Omental fat pad (tissue), 4 donors: ENCODE data around the gene TANGO6. TPM values are rescaled to one million over a fixed set of nuclear protein-coding genes. Genes with fewer than 3 reads are reported as not detected.

Experiments used
- ATAC-seq: fragments of 150-250 bp; one replicate; pipeline ENCODE4 v1.9.1; 2016; ENCODE audit warnings: mild to moderate bottlenecking, moderate library complexity; ENCODE audit not compliant: low FRiP score
- DNase-seq: peaks from one replicate; pipeline ENCODE4 v3.0.0-alpha.2; 2019; ENCODE audit warnings: low spot score
- CTCF ChIP-seq, 3 donors: fragments of 450-650 bp; IDR thresholded peaks; one replicate each; pipeline ENCODE4 v1.5.1; 2016 to 2017; ENCODE audit warnings: antibody characterized with exemption in 3 of 3, mild to moderate bottlenecking in 3 of 3, moderate library complexity in 2 of 3
- total RNA-seq, 4 donors: library from RNA; depleted of rRNA; stranded (reverse); fragments of >200 nt; gene quantifications; one replicate each; pipeline ENCODE4 v1.1.0, GENCODE V29; 2016

TANGO6 gene
- total RNA-seq, 4 donors from 2014 or later = 15.1 to 26.2 (median 19.8) TPM

DNA sequence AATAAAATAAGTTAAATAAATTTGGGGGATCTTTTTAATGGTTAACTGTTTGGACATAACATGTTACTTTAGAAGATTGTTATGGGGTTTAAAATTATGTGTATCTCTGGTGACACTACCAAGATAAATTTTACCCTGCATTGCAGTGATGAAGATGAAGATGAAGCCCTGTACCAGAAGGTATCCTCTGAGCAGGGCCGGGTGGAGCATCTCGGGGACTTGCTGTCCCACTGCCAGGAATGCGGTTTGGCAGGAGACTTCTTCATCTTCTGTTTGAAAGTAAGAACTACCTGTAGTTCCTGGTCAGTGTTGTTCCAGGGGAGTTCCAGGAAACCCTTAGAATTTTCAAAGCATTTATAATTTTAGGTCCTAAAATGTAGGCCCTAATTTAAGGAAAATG lies 64.0 kb downstream of the TANGO6 start:
- TF ChIP-seq CTCF (IDR thresholded peaks at IDR 0.05) = no peak
- DNase-seq (no peak), ATAC-seq (no peak)

- no peak for TF ChIP-seq CTCF (IDR thresholded peaks at IDR 0.05)
- DNase-seq (no peak), ATAC-seq (no peak)
Measured at GRCh38 chr16:68907781-68908181, 64.5 kb downstream of the TANGO6 start.

GRCh38 chr16:68909099-68909733 lies 65.9 kb downstream of the TANGO6 start:
- ATAC-seq = no peak
- no peak for TF ChIP-seq CTCF (IDR thresholded peaks at IDR 0.05)
- no peak for DNase-seq

DNA sequence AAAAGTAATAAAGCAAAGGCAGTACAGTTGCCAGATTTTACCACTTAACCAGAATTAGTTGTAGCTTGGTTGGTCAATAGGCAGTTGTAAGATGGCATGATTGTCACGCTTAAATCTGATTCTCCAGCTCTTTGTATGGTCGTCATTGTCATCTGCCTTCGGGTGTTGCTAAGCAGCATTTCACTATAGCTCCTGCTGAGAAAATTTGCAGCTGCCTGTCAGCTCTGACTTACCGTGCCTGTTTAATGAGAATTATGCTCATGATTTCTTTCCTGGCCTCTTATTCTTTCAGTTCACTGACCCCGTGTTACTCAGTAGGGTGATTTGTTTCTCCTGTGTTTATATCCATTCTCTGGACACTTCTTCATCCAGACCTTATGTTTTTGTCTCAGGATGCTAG lies 66.7 kb downstream of the TANGO6 start:
- no peak for ATAC-seq
- TF ChIP-seq CTCF (IDR thresholded peaks at IDR 0.05) = no peak
- DNase-seq = no peak

GRCh38 chr16:68915589-68915988 lies 72.3 kb downstream of the TANGO6 start:
- no peak for TF ChIP-seq CTCF (IDR thresholded peaks at IDR 0.05)
- no peak for DNase-seq
- ATAC-seq = no peak

DNA sequence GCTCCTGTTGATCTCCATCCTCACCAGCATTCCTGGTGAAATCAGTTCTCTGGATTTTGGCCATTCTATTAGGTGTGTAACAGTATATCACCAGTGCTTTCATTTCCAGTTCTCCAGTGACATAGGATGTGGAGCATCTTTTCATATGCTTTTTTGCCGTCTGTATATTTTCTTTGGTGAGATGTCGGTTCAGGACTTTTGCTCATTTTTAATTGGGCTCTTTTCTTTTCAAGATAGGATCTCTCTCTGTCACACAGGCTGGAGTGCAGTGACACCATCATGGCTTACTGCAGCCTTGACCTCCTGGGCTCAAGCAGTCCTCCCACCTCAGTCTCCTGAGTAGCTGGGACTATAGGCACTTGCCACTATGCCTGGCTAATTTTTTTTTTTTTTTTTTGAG lies 74.2 kb downstream of the TANGO6 start:
- no peak for ATAC-seq

More for the DNA sequence above, 74.2 kb downstream of the TANGO6 start:
- DNase-seq = no peak
- no peak for TF ChIP-seq CTCF (IDR thresholded peaks at IDR 0.05)
